ENCODE data around the gene ABAT. TPM values are rescaled to one million over a fixed set of nuclear protein-coding genes. Genes with fewer than 3 reads are reported as not detected.

The ABAT gene
- total RNA-seq, 1 experiment from 2014 or later: 4.7 TPM

DNA sequence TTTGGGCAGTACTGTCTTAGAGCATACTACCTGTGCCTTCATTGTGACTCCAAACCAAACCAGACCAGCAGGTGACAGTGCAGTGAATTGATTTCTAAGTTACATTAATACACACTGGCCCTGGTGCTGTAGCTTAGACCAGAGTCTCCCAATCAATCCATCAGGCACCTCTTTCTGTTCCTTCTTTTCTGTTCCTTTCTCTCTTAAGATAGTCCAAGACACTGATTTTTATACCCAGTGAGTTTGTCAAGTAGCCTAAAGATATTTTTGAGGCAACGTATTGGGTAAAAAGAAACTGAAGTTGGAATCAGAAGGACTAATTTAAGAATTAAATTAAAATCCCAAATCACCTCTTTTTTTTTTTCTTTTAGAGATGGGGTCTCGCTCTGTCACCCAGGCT lies 43.1 kb downstream of the ABAT start (continued):
- TF ChIP-seq, protein P1, sequence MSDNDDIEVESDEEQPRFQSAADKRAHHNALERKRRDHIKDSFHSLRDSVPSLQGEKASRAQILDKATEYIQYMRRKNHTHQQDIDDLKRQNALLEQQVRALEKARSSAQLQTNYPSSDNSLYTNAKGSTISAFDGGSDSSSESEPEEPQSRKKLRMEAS (IDR thresholded peaks at IDR 0.05): no peak
- TF ChIP-seq TCF7L2 (IDR thresholded peaks at IDR 0.05; ENCODE audit: borderline replicate concordance, extremely low read depth, insufficient read depth, insufficient read length) (no peak), EZH2 (IDR thresholded peaks at IDR 0.05) (no peak)
- TF ChIP-seq, protein P2, sequence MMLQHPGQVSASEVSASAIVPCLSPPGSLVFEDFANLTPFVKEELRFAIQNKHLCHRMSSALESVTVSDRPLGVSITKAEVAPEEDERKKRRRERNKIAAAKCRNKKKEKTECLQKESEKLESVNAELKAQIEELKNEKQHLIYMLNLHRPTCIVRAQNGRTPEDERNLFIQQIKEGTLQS (IDR thresholded peaks at IDR 0.05): no peak
- TF ChIP-seq, protein P3, sequence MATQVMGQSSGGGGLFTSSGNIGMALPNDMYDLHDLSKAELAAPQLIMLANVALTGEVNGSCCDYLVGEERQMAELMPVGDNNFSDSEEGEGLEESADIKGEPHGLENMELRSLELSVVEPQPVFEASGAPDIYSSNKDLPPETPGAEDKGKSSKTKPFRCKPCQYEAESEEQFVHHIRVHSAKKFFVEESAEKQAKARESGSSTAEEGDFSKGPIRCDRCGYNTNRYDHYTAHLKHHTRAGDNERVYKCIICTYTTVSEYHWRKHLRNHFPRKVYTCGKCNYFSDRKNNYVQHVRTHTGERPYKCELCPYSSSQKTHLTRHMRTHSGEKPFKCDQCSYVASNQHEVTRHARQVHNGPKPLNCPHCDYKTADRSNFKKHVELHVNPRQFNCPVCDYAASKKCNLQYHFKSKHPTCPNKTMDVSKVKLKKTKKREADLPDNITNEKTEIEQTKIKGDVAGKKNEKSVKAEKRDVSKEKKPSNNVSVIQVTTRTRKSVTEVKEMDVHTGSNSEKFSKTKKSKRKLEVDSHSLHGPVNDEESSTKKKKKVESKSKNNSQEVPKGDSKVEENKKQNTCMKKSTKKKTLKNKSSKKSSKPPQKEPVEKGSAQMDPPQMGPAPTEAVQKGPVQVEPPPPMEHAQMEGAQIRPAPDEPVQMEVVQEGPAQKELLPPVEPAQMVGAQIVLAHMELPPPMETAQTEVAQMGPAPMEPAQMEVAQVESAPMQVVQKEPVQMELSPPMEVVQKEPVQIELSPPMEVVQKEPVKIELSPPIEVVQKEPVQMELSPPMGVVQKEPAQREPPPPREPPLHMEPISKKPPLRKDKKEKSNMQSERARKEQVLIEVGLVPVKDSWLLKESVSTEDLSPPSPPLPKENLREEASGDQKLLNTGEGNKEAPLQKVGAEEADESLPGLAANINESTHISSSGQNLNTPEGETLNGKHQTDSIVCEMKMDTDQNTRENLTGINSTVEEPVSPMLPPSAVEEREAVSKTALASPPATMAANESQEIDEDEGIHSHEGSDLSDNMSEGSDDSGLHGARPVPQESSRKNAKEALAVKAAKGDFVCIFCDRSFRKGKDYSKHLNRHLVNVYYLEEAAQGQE (IDR thresholded peaks at IDR 0.05; ENCODE audit: low read depth): no peak

DNA sequence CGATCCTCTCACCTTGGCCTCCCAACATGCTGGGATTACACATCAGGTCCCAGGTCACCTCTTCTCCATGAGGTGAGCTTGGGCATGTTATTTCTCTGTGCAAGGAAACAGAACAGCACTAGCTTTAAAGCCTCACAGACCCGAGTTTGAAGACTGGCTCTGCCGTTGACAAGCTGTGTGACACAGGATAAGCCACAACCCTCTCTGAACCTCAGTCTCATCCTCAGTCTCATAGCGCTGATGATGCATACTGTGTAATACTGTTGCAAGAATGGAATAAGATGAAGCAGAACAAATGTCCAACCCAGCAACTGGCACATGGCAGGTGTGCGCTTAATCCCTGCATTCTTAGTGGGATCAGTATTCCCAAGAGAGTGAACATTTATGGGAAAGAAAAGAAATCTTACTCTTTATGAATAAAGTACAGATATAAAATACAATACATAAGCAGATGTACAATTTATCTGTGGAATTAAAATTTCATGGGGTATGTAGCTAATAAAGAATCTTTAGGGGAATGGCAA lies 43.5 kb downstream of the ABAT start:
- Histone ChIP-seq H4K20me1 (ENCODE audit: insufficient read depth) (no peaks in the 10 kb centered on the region), H3K36me3 (ENCODE audit: control insufficient read depth in 1 of 2, insufficient read depth in 2 of 2, low read length in 2 of 2) (no peaks in the 10 kb centered on the region; a peak in 1 of 4 replicates), H3K4me1 (ENCODE audit: control insufficient read depth in 1 of 2, insufficient read depth in 2 of 2, low read length in 2 of 2) (no peaks in the 10 kb centered on the region), H3K4me2 (ENCODE audit: low read length) (no peak overlapping the region), H3K27me3 (ENCODE audit: insufficient read depth, low read length) (no peaks in the 10 kb centered on the region), H3K9ac (ENCODE audit: low read length) (no peak overlapping the region), H3K9me2 (ENCODE audit: insufficient read depth) (no peaks in the 10 kb centered on the region), H2AFZ (ENCODE audit: low read depth, low read length, poor library complexity, severe bottlenecking) (no peak overlapping the region), H3K9me3 (ENCODE audit: control insufficient read depth in 1 of 2, insufficient read depth in 1 of 2, low read depth in 1 of 2, low read length in 2 of 2) (peaks cover 3 to 6% of the 10 kb centered on the region in 2 experiments; a peak in 2 of 4 replicates), H3K4me3 (replicated peaks in 1 of 2; ENCODE audit: low read depth in 1 of 2, low read length in 2 of 2) (no peak overlapping the region), H3K79me2 (ENCODE audit: insufficient read depth, low read length) (no peaks in the 10 kb centered on the region), H3K27ac (ENCODE audit: low read depth, low read length) (no peak overlapping the region)
- ChIA-PET CTCF (no interaction called here), POLR2A (no interaction called here), RAD21 (ENCODE audit: low non-redundant PET in 1 of 2, low total read pairs in 2 of 2, uncharacterized antibody in 2 of 2, unreplicated experiment in 2 of 2) (no interaction called here)
- intact Hi-C loops (cut with micrococcal nuclease): no loop called here
- TF ChIP-seq CBX3 (IDR thresholded peaks at IDR 0.05; ENCODE audit: low read depth) (no peak), YY1 (IDR thresholded peaks at IDR 0.05; ENCODE audit: extremely low read depth, insufficient replicate concordance, low read depth, low read length) (no peak), POLR2AphosphoS5 (IDR thresholded peaks at IDR 0.05; ENCODE audit: low read depth, low read length) (no peak), JUND (IDR thresholded peaks at IDR 0.05) (no peak), ZFX (IDR thresholded peaks at IDR 0.05) (no peak)
- TF ChIP-seq, protein P1 (IDR thresholded peaks at IDR 0.05): no peak
- TF ChIP-seq, protein P2 (IDR thresholded peaks at IDR 0.05): no peak
- no TSS peak for BruUV-seq (replicated peaks)
- DNase-seq (ENCODE audit: low read depth, low spot score) (no peak), ATAC-seq (no peak)
